NCI-H2196 (cell line): ENCODE measurements around the gene NR3C2.

ENCODE experiments used
- DNase-seq: peaks from one replicate; lab custom pipeline; 2025; ENCODE audit not compliant: unreplicated experiment; lab: John Stamatoyannopoulos, UW

NR3C2 gene

GRCh38 chr4:148079961-148080360, 362.3 kb downstream of the NR3C2 start:
- DNase-seq: no peak

GRCh38 chr4:148078061-148078460, 364.2 kb downstream of the NR3C2 start:
- DNase-seq: no peak

GRCh38 chr4:148077581-148077980, 364.6 kb downstream of the NR3C2 start:
- DNase-seq: no peak

- no peak for DNase-seq
These were observed 365.2 kb downstream of the NR3C2 start for GRCh38 chr4:148076964-148077363.

GRCh38 chr4:148075438-148075837, 366.8 kb downstream of the NR3C2 start:
- no peak for DNase-seq

GRCh38 chr4:148074462-148074861, 367.8 kb downstream of the NR3C2 start:
- DNase-seq: no peak

GRCh38 chr4:148073349-148073748, 368.9 kb downstream of the NR3C2 start:
- DNase-seq: no peak

- DNase-seq: no peak
These were observed 369.4 kb downstream of the NR3C2 start for GRCh38 chr4:148072789-148073188.

- no peak for DNase-seq
These were observed 371.2 kb downstream of the NR3C2 start for GRCh38 chr4:148071009-148071408.

- DNase-seq: no peak
These were observed 372.4 kb downstream of the NR3C2 start for GRCh38 chr4:148069895-148070178.

- no peak for DNase-seq
These were observed 372.9 kb downstream of the NR3C2 start for GRCh38 chr4:148069086-148069894.

GRCh38 chr4:148068065-148068911, 373.9 kb downstream of the NR3C2 start:
- no peak for DNase-seq

GRCh38 chr4:148067301-148067916, 374.8 kb downstream of the NR3C2 start:
- no peak for DNase-seq

GRCh38 chr4:148065075-148065474, 377.1 kb downstream of the NR3C2 start:
- DNase-seq: no peak

- no peak for DNase-seq
These were observed 377.8 kb downstream of the NR3C2 start for GRCh38 chr4:148064451-148064850.

- no peak for DNase-seq
These were observed 379.8 kb downstream of the NR3C2 start for GRCh38 chr4:148062301-148062950.

GRCh38 chr4:148061795-148062194, 380.4 kb downstream of the NR3C2 start:
- DNase-seq: no peak

- DNase-seq: no peak
These were observed 381.1 kb downstream of the NR3C2 start for GRCh38 chr4:148061141-148061481.

GRCh38 chr4:148060264-148061140, 381.7 kb downstream of the NR3C2 start:
- no peak for DNase-seq

- DNase-seq: no peak
These were observed 382.5 kb downstream of the NR3C2 start for GRCh38 chr4:148059617-148060180.
